Measurements from ENCODE around the gene TGOLN2.
"Not testable (repeated sequence)": the region's sequence is repeated elsewhere in the genome, so short reads cannot be mapped to it uniquely, and the experiment has no call there.

DNA sequence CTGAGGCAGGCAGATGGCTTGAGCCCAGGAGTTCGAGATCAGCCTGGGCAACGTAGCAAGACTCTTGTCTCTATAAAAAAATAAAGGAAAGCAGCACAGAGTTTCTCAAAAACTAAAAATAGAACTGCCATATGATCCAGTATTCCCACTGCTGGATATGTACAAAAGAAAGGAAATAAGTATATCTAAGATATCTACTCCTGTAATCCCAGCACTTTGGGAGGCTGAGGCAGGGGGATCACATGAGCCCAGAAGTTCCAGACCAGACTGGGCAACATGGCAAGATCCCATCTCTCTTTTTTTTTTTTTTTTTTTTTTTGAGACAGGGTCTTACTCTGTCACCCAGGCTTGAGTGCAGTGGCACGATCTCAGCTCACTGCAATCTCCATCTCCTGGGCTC, 1.9 kb upstream of the TGOLN2 start:
- TF ChIP-seq, protein P1, sequence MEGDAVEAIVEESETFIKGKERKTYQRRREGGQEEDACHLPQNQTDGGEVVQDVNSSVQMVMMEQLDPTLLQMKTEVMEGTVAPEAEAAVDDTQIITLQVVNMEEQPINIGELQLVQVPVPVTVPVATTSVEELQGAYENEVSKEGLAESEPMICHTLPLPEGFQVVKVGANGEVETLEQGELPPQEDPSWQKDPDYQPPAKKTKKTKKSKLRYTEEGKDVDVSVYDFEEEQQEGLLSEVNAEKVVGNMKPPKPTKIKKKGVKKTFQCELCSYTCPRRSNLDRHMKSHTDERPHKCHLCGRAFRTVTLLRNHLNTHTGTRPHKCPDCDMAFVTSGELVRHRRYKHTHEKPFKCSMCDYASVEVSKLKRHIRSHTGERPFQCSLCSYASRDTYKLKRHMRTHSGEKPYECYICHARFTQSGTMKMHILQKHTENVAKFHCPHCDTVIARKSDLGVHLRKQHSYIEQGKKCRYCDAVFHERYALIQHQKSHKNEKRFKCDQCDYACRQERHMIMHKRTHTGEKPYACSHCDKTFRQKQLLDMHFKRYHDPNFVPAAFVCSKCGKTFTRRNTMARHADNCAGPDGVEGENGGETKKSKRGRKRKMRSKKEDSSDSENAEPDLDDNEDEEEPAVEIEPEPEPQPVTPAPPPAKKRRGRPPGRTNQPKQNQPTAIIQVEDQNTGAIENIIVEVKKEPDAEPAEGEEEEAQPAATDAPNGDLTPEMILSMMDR (IDR thresholded peaks at IDR 0.05) = not testable (repeated sequence)
- not testable (repeated sequence) for TF ChIP-seq POLR2AphosphoS5 (IDR thresholded peaks at IDR 0.05); POLR2A (IDR thresholded peaks at IDR 0.05; ENCODE audit: low read depth)
